ENCODE data around the gene SPPL2C. TPM values are rescaled to one million over a fixed set of nuclear protein-coding genes. Genes with fewer than 3 reads are reported as not detected.

The SPPL2C gene
- total RNA-seq, 1 experiment from 2014 or later = not detected

GRCh38 chr17:45835481-45835880 lies 9.2 kb upstream of the SPPL2C start:
- Histone ChIP-seq H2BK120ac (ENCODE audit: low read depth, low read length, poor library complexity, severe bottlenecking) (no peak overlapping the region), H3K18ac (ENCODE audit: insufficient read length, low read depth, low read length) (no peak overlapping the region), H2AK5ac (ENCODE audit: insufficient read length, low read length) (no peak overlapping the region), H3K9me3 (ENCODE audit: control insufficient read depth, low read depth, low read length) (no peaks in the 10 kb centered on the region), H3K23ac (ENCODE audit: insufficient read length, low read depth, low read length) (no peak overlapping the region), H3K4me2 (ENCODE audit: insufficient read depth, insufficient read length, low read length) (no peak overlapping the region), H3T11ph (ENCODE audit: low read length) (no peak overlapping the region), H3K79me1 (ENCODE audit: insufficient read depth, low read depth, low read length, poor library complexity, severe bottlenecking) (no peaks in the 10 kb centered on the region), H3K27ac (ENCODE audit: insufficient read length, low read depth, low read length) (no peak overlapping the region), H3K23me2 (ENCODE audit: insufficient read length, low read depth, low read length, poor library complexity, severe bottlenecking) (no peaks in the 10 kb centered on the region), H2BK15ac (ENCODE audit: low read depth, low read length) (no peak overlapping the region), H2BK12ac (ENCODE audit: insufficient read length, low read depth, low read length) (no peak overlapping the region), H2BK20ac (ENCODE audit: low read depth, low read length, poor library complexity, severe bottlenecking) (no peak overlapping the region), H3K56ac (ENCODE audit: insufficient read length, low read depth, low read length) (no peak overlapping the region), H4K20me1 (ENCODE audit: control insufficient read depth, insufficient read depth, insufficient read length) (no peaks in the 10 kb centered on the region), H4K8ac (replicated peaks; ENCODE audit: insufficient read length, low read depth, low read length) (no peak overlapping the region), H3K9ac (ENCODE audit: extremely low read depth, insufficient read length, low read length) (no peak overlapping the region), H3K4me1 (ENCODE audit: insufficient read depth, low read length) (no peaks in the 10 kb centered on the region), H2AFZ (ENCODE audit: low read length) (no peak overlapping the region), H2BK5ac (ENCODE audit: insufficient read length, low read length) (no peak overlapping the region), H3K27me3 (ENCODE audit: insufficient read depth, low read length) (no peaks in the 10 kb centered on the region), H4K5ac (ENCODE audit: insufficient read length, low read depth, low read length) (no peak overlapping the region), H3K4ac (ENCODE audit: low read depth, low read length) (no peak overlapping the region), H4K91ac (ENCODE audit: insufficient read length, low read depth, low read length) (no peak overlapping the region), H3K79me2 (ENCODE audit: insufficient read depth, low read length) (no peaks in the 10 kb centered on the region), H3K14ac (ENCODE audit: insufficient read depth, low read length) (no peak overlapping the region)
- DNase-seq = no peak
- H3K36me3 Mint-ChIP-seq (ENCODE audit: insufficient read depth in 1 of 3, low read depth in 3 of 3) = no peaks in the 10 kb centered on the region
- WGBS (ENCODE audit: extremely low coverage, insufficient read length, low lambda C conversion rate) = no CpG with 5 or more reads among the region's 5 CpGs
- H3K27me3 Mint-ChIP-seq (ENCODE audit: low read depth) = peaks cover 4% of the 10 kb centered on the region
- H3K4me1 Mint-ChIP-seq = peaks cover 3 to 12% of the 10 kb centered on the region in 2 experiments; a peak in 2 of 4 replicates
- H3K9me3 Mint-ChIP-seq = no peaks in the 10 kb centered on the region
- H3K4me3 Mint-ChIP-seq = no peak overlapping the region
- TF ChIP-seq CTCF (conservative IDR thresholded peaks at IDR 0.05) = no peak
- no peak overlapping the region for H3K27ac Mint-ChIP-seq
